MM.1S (cell line): ENCODE data around the gene MRLN.

Experiments
- CTCF ChIP-seq: fragments of 300-600 bp; sonication (generic); IDR thresholded peaks from 2 replicates; pipeline ENCODE4 v1.5.1; 2016; ENCODE audit warnings: antibody characterized with exemption, low read length, mixed read lengths
- EZH2 ChIP-seq: fragments of 300-600 bp; sonication (generic); optimal IDR thresholded peaks from 2 replicates; pipeline ENCODE3; 2017; ENCODE audit warnings: low read depth, mild to moderate bottlenecking, antibody characterized with exemption, low read length, mixed read lengths
- EZH2phosphoT487 ChIP-seq: fragments of 300-600 bp; sonication (generic); IDR thresholded peaks from 2 replicates; pipeline ENCODE4 v1.6.1; 2018; ENCODE audit warnings: antibody characterized with exemption, low read length

GRCh38 chr10:59741048-59741447, 12.2 kb downstream of the MRLN start:
- no peak for TF ChIP-seq CTCF
- no peak for TF ChIP-seq EZH2phosphoT487
- TF ChIP-seq EZH2: no peak
